Endothelial cell (in vitro differentiated cells): Measurements from ENCODE around the gene CLCN4. TPM values are rescaled to one million over a fixed set of nuclear protein-coding genes. Genes with fewer than 3 reads are reported as not detected.

Experiments used
- DNase-seq: peaks from one replicate; pipeline ENCODE4 v3.0.0; 2021; ENCODE audit warnings: low spot score
- H3K27ac Mint-ChIP-seq: one replicate; pipeline ENCODE4 v1.8.0; 2021; ENCODE audit warnings: mixed read lengths, inconsistent platforms; ENCODE audit not compliant: unreplicated experiment
- H3K27me3 Mint-ChIP-seq: one replicate; pipeline ENCODE4 v1.8.0; 2021; ENCODE audit warnings: mild to moderate bottlenecking, moderate library complexity, mixed read lengths, inconsistent platforms; ENCODE audit not compliant: unreplicated experiment
- H3K36me3 Mint-ChIP-seq: one replicate; pipeline ENCODE4 v1.8.0; 2021; ENCODE audit warnings: mild to moderate bottlenecking, low read depth, mixed read lengths, inconsistent platforms; ENCODE audit not compliant: unreplicated experiment
- H3K4me1 Mint-ChIP-seq: one replicate; pipeline ENCODE4 v1.8.0; 2021; ENCODE audit warnings: mild to moderate bottlenecking, mixed read lengths, inconsistent platforms; ENCODE audit not compliant: unreplicated experiment
- H3K4me3 Mint-ChIP-seq: one replicate; pipeline ENCODE4 v1.8.0; 2021; ENCODE audit warnings: mild to moderate bottlenecking, mixed read lengths, inconsistent platforms; ENCODE audit not compliant: unreplicated experiment
- H3K9me3 Mint-ChIP-seq: one replicate; pipeline ENCODE4 v1.8.0; 2021; ENCODE audit warnings: mixed read lengths, inconsistent platforms; ENCODE audit not compliant: unreplicated experiment
- total RNA-seq: library from RNA; stranded (reverse); fragmentation: NEBNext Ultra II Directional; extraction: Animal tissue kit (Norgen Biotek cat#: 25700); gene quantifications from one replicate; pipeline ENCODE4 v1.2.1, GENCODE V29; 2021; ENCODE audit not compliant: unreplicated experiment
- TF ChIP-seq, protein P1 (sequence below): fragments of 200-600 bp; sonication (generic); IDR thresholded peaks from one replicate; pipeline ENCODE4 v1.5.0; 2021; ENCODE audit warnings: antibody characterized with exemption; ENCODE audit not compliant: unreplicated experiment

Gene CLCN4
- total RNA-seq, 1 donor from 2014 or later: 23.1 TPM

DNA sequence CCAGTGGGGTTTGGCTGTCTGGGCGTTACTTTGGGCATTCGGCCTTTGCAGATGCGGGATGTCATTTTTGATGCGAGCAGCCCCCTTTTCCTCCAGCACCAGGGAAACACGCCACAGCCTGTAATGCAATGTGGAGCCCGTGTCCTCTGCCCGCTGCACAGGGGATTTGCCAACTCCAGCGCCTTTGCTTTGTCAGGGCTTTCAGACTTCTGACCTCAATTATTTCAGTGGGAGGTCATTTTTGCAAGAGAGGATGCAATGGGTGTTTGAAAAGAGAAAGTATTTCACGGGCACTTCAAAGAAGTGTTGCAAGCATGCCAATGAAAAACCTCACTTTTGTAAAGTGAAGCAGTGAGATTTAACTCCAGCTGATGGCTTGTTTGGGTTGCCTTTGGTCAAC is 11.5 kb downstream of the CLCN4 start:
- Mint-ChIP-seq H3K27me3 (peaks cover 14% of the 10 kb centered on the region), H3K4me3 (no peak overlapping the region), H3K27ac (no peak overlapping the region), H3K4me1 (peaks cover 15% of the 10 kb centered on the region), H3K9me3 (no peaks in the 10 kb centered on the region), H3K36me3 (peaks cover 9% of the 10 kb centered on the region)
- TF ChIP-seq, protein P1, sequence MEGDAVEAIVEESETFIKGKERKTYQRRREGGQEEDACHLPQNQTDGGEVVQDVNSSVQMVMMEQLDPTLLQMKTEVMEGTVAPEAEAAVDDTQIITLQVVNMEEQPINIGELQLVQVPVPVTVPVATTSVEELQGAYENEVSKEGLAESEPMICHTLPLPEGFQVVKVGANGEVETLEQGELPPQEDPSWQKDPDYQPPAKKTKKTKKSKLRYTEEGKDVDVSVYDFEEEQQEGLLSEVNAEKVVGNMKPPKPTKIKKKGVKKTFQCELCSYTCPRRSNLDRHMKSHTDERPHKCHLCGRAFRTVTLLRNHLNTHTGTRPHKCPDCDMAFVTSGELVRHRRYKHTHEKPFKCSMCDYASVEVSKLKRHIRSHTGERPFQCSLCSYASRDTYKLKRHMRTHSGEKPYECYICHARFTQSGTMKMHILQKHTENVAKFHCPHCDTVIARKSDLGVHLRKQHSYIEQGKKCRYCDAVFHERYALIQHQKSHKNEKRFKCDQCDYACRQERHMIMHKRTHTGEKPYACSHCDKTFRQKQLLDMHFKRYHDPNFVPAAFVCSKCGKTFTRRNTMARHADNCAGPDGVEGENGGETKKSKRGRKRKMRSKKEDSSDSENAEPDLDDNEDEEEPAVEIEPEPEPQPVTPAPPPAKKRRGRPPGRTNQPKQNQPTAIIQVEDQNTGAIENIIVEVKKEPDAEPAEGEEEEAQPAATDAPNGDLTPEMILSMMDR: no peak
- no peak for DNase-seq

DNA sequence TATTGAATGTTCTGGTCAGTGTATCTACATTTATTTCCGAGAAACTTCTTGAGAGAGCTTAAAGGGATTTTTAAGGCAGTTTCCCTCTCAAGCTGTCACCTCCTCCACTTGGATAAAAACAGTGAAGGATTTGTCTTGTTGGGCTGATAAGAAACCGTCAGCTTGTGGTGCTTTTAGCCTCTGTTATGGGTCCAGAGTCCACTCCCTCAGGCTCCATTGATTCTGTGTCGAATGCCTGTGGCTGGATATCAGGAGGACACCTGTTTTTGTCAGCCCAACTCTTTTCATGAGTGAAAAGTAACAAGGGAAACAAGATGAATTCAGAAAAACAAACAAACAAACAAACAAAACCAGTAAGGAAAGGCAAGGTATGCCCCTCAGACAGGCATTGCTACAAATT is 12.4 kb downstream of the CLCN4 start:
- peaks cover 11% of the 10 kb centered on the region for H3K27me3 Mint-ChIP-seq
- TF ChIP-seq, protein P1: no peak
- peaks cover 9% of the 10 kb centered on the region for H3K36me3 Mint-ChIP-seq
- no peak overlapping the region for H3K27ac Mint-ChIP-seq
- H3K4me3 Mint-ChIP-seq: no peak overlapping the region
- DNase-seq: no peak
- no peaks in the 10 kb centered on the region for H3K9me3 Mint-ChIP-seq
- peaks cover 21% of the 10 kb centered on the region for H3K4me1 Mint-ChIP-seq

DNA sequence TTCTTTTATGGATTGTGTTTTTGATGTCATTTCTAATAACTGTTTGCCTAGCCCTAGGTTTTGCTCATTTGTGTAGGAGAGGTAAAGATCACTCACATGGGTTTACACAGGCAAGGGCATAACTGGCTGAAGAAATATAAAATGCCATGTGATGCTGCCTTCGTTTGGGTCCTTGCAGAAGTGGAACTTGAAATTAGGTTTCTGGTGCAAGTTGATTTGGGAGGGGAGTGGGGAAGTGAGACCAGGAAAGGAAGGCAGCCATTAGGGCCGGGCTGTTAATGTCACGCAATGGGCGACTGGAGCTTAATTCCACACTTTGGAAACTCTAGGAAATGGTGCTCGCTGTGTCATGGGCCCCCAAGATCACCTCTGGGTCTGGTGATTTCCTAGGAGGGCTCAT is 14.5 kb downstream of the CLCN4 start:
- Mint-ChIP-seq H3K27ac (peak overlapping the region; percentile 18), H3K4me3 (no peak overlapping the region), H3K9me3 (no peaks in the 10 kb centered on the region), H3K27me3 (peaks cover 7% of the 10 kb centered on the region), H3K4me1 (peaks cover 36% of the 10 kb centered on the region), H3K36me3 (peaks cover 9% of the 10 kb centered on the region)
- DNase-seq: no peak
- TF ChIP-seq, protein P1: no peak

DNA sequence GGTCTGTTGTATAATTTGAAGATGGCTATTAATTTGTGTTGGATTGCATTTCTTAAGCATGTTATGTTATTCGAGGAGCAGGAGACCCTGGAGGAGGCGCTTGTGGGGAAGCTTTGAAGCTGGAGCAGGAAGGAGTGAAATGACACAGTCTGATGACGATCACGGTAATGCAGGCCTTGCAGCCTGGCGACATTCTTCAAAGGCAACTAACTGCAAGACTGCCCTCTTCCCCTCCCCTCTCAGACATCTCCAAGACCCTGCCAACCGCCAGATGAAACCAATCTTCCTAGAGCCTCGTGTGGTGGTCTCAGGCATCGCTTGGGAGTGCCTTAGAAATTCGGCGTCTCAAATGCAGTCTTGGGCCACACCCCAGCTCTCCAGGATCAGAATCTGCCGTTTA is 16.1 kb downstream of the CLCN4 start:
- peaks cover 9% of the 10 kb centered on the region for H3K36me3 Mint-ChIP-seq

DNA sequence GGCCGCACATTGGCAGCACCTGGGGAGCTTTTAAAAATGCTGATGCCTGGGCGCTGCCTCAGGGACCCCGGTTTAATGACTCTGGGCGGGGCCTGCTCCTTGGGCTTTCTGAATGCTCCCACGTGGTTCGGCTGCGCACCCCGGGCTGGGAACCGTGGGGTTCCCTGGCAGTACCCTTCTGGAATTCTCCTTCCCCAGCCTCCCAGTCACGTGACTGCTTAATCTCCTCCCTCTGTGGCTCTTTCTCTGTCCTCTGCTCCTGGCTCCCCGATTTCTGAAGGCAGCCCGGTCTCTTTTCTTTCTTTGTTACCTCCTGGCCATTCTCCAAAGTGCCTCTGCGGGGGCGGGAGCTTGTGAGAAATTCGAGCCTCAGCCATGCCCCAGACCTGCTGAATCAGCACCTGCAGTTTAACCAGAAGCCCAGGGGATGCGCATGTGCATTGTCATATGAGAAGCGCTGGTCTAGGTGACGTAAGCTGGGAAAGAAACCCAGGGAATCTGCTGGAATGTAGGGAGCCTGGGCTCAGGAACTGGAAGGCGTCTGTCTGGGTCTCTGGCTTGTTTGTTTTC is 16.6 kb downstream of the CLCN4 start:
- DNase-seq: no peak
- Mint-ChIP-seq H3K36me3 (peaks cover 9% of the 10 kb centered on the region), H3K27ac (peak overlapping the region; percentile 36), H3K4me3 (no peak overlapping the region), H3K4me1 (peaks cover 51% of the 10 kb centered on the region), H3K9me3 (no peaks in the 10 kb centered on the region), H3K27me3 (peaks cover 5% of the 10 kb centered on the region)
- TF ChIP-seq, protein P1: no peak

More for the DNA sequence above, 16.1 kb downstream of the CLCN4 start:
- DNase-seq: no peak
- TF ChIP-seq, protein P1: no peak
- Mint-ChIP-seq H3K9me3 (no peaks in the 10 kb centered on the region), H3K27ac (peak overlapping the region; percentile 89), H3K4me1 (peaks cover 46% of the 10 kb centered on the region), H3K4me3 (no peak overlapping the region), H3K27me3 (peaks cover 5% of the 10 kb centered on the region)
